DND-41 (cell line): Measurements from ENCODE around the gene ANKRD49.

Experiments
- EZH2 ChIP-seq: IDR thresholded peaks from 3 replicates; pipeline ENCODE4 v1.6.1; 2012; ENCODE audit warnings: borderline replicate concordance, low read depth, mild to moderate bottlenecking, moderate library complexity, low read length, inconsistent platforms; ENCODE audit not compliant: severe bottlenecking
- TF ChIP-seq, protein P1 (sequence below): IDR thresholded peaks from 2 replicates; pipeline ENCODE4 v1.5.1; 2012; ENCODE audit warnings: borderline replicate concordance, low read length, moderate library complexity, mild to moderate bottlenecking; ENCODE audit not compliant: poor library complexity, severe bottlenecking; ENCODE audit errors: extremely low read depth

DNA sequence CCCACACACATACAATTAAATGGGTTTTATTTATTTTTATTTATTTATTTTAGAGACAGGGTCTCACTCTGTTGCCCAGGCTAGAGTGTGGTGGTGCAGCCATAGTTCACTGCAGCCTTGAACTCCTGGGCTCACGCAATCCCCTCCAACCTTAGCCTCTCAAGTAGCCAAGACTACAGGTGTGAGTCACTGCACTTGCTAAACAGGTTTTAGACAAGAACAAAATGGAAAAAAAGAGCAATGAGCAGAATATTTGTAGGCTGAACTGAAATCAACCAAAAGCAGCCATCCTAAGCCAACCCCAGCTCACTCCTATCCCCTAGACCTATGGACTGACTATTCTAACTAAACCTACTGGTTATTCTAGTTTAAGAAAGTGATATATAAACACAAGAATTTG is 37.9 kb upstream of the ANKRD49 start:
- TF ChIP-seq, protein P1, sequence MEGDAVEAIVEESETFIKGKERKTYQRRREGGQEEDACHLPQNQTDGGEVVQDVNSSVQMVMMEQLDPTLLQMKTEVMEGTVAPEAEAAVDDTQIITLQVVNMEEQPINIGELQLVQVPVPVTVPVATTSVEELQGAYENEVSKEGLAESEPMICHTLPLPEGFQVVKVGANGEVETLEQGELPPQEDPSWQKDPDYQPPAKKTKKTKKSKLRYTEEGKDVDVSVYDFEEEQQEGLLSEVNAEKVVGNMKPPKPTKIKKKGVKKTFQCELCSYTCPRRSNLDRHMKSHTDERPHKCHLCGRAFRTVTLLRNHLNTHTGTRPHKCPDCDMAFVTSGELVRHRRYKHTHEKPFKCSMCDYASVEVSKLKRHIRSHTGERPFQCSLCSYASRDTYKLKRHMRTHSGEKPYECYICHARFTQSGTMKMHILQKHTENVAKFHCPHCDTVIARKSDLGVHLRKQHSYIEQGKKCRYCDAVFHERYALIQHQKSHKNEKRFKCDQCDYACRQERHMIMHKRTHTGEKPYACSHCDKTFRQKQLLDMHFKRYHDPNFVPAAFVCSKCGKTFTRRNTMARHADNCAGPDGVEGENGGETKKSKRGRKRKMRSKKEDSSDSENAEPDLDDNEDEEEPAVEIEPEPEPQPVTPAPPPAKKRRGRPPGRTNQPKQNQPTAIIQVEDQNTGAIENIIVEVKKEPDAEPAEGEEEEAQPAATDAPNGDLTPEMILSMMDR: no peak
- TF ChIP-seq EZH2: no peak
